Panc1 (cell line): Measurements from ENCODE around the gene KCNC3. TPM values are rescaled to one million over a fixed set of nuclear protein-coding genes. Genes with fewer than 3 reads are reported as not detected.

Source experiments
- ATAC-seq: fragments of 200-7000 bp; cut with Tn5 transposase; 2 replicates; pipeline ENCODE4 v1.9.1; 2020; ENCODE audit warnings: mild to moderate bottlenecking, moderate library complexity
- BruUV-seq: library from RNA; stranded (reverse); fragments of 400-500 nt; replicated peaks from 2 replicates; lab custom pipeline; 2021; lab: Mats Ljungman, UMichigan
- CTCF ChIA-PET: fragments of 300-600 bp; sonication (Branson Sonifier 250); formaldehyde crosslinking; loops from one replicate; lab custom pipeline; 2022; ENCODE audit warnings: antibody characterized with exemption; lab: Charles Lee
- POLR2A ChIA-PET: fragments of 300-600 bp; sonication (Branson Sonifier 250); formaldehyde crosslinking; loops from one replicate; lab custom pipeline; 2022; ENCODE audit warnings: antibody characterized with exemption; lab: Charles Lee
- DNase-seq: peaks from one replicate; pipeline ENCODE4 v3.0.0-alpha.2; 2010; ENCODE audit warnings: low read depth, low spot score
- H3K27ac ChIP-seq: 2 replicates; pipeline ENCODE4 v1.5.1; 2011; ENCODE audit warnings: mild to moderate bottlenecking, low read length, inconsistent platforms
- H3K27me3 ChIP-seq: fragments of 200-500 bp; sonication (Bioruptor generic); 2 replicates; pipeline ENCODE4 v1.6.0; 2014; ENCODE audit warnings: low read length, inconsistent platforms; ENCODE audit not compliant: control insufficient read depth, insufficient read depth
- H3K36me3 ChIP-seq: fragments of 200-500 bp; sonication (Bioruptor generic); 2 replicates; pipeline ENCODE4 v1.5.1; 2014; ENCODE audit warnings: inconsistent platforms, mild to moderate bottlenecking, low read length, moderate library complexity; ENCODE audit not compliant: control insufficient read depth, insufficient read depth
- H3K4me1 ChIP-seq: 2 replicates; pipeline ENCODE4 v1.5.1; 2011; ENCODE audit warnings: inconsistent platforms, mild to moderate bottlenecking, low read length, moderate library complexity; ENCODE audit not compliant: control insufficient read depth, insufficient read depth
- H3K4me3 ChIP-seq, 2 experiments: 2 replicates each; pipeline ENCODE4 v1.5.1; 2011 to 2012; ENCODE audit warnings: low read depth in 2 of 2, low read length in 2 of 2, mild to moderate bottlenecking in 2 of 2, inconsistent platforms in 1 of 2, moderate library complexity in 1 of 2
- H3K9me3 ChIP-seq: fragments of 200-500 bp; sonication (Bioruptor generic); 2 replicates; pipeline ENCODE4 v1.5.1; 2014; ENCODE audit warnings: low read depth, mild to moderate bottlenecking, inconsistent platforms, low read length, moderate library complexity; ENCODE audit not compliant: control insufficient read depth, insufficient read depth
- POLR2AphosphoS5 ChIP-seq: IDR thresholded peaks from 2 replicates; pipeline ENCODE4 v1.6.1; 2012; ENCODE audit warnings: mild to moderate bottlenecking, low read depth, low read length, moderate library complexity
- REST ChIP-seq, 2 experiments: IDR thresholded peaks; 2 replicates each; pipeline ENCODE4 v1.6.1; 2011 to 2012; ENCODE audit warnings: low read depth in 2 of 2, control low read depth in 1 of 2, low read length in 1 of 2, mild to moderate bottlenecking in 1 of 2, moderate library complexity in 1 of 2; ENCODE audit not compliant: insufficient read depth in 1 of 2
- SIN3A ChIP-seq: IDR thresholded peaks from 2 replicates; pipeline ENCODE4 v1.6.1; 2012; ENCODE audit warnings: low read depth, mild to moderate bottlenecking, low read length, moderate library complexity, borderline replicate concordance; ENCODE audit not compliant: insufficient read depth
- TCF7L2 ChIP-seq: IDR thresholded peaks from 2 replicates; pipeline ENCODE4 v1.6.1; 2011; ENCODE audit warnings: mild to moderate bottlenecking, low read depth, low read length, inconsistent platforms
- in situ Hi-C: cut with HindIII; loops from 2 replicates; pipeline ENCODE4 v1.10.0; 2016; ENCODE audit warnings: low sequenced_read_pairs, low pct_unique_long_range_greater_than_20kb
- intact Hi-C: fragments of 100-400 bp; cut with micrococcal nuclease; formaldehyde crosslinking; loops from one replicate; pipeline ENCODE4 v1.10.0; 2022; ENCODE audit not compliant: unreplicated experiment
- total RNA-seq: library from RNA; stranded (reverse); gene quantifications from one replicate; pipeline ENCODE4 v1.2.1, GENCODE V29; 2021; ENCODE audit not compliant: unreplicated experiment
- TF ChIP-seq, protein P1 (sequence below): fragments of 450-650 bp; IDR thresholded peaks from 2 replicates; pipeline ENCODE4 v1.5.1; 2017; ENCODE audit warnings: mild to moderate bottlenecking

KCNC3 gene
- total RNA-seq, 1 experiment from 2014 or later: 10.8 TPM

GRCh38 chr19:50272263-50272897 is 56.8 kb downstream of the KCNC3 start:
- Histone ChIP-seq H3K4me1 (no peaks in the 10 kb centered on the region), H3K9me3 (no peaks in the 10 kb centered on the region), H3K27ac (no peak overlapping the region), H3K4me3 (no peak overlapping the region), H3K36me3 (no peaks in the 10 kb centered on the region), H3K27me3 (no peaks in the 10 kb centered on the region)
- DNase-seq (no peak), ATAC-seq (no peak)
- intact Hi-C loops: no loop called here
- in situ Hi-C loops: no loop called here
- TF ChIP-seq POLR2AphosphoS5 (no peak), SIN3A (no peak), REST (IDR thresholded peaks at IDR 0.05; ENCODE audit: insufficient read depth in 1 of 2, low read depth in 2 of 2, low read length in 1 of 2) (no peak), TCF7L2 (no peak)
- TF ChIP-seq, protein P1, sequence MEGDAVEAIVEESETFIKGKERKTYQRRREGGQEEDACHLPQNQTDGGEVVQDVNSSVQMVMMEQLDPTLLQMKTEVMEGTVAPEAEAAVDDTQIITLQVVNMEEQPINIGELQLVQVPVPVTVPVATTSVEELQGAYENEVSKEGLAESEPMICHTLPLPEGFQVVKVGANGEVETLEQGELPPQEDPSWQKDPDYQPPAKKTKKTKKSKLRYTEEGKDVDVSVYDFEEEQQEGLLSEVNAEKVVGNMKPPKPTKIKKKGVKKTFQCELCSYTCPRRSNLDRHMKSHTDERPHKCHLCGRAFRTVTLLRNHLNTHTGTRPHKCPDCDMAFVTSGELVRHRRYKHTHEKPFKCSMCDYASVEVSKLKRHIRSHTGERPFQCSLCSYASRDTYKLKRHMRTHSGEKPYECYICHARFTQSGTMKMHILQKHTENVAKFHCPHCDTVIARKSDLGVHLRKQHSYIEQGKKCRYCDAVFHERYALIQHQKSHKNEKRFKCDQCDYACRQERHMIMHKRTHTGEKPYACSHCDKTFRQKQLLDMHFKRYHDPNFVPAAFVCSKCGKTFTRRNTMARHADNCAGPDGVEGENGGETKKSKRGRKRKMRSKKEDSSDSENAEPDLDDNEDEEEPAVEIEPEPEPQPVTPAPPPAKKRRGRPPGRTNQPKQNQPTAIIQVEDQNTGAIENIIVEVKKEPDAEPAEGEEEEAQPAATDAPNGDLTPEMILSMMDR: no peak
- ChIA-PET POLR2A (no interaction called here), CTCF (interaction anchor here (0.6 to 1.2 kb wide), 2 partner anchors 14 to 245 kb away, joined by 3 to 4 read pairs; no protein-coding TSS in a partner anchor)
- no TSS peak for BruUV-seq

DNA sequence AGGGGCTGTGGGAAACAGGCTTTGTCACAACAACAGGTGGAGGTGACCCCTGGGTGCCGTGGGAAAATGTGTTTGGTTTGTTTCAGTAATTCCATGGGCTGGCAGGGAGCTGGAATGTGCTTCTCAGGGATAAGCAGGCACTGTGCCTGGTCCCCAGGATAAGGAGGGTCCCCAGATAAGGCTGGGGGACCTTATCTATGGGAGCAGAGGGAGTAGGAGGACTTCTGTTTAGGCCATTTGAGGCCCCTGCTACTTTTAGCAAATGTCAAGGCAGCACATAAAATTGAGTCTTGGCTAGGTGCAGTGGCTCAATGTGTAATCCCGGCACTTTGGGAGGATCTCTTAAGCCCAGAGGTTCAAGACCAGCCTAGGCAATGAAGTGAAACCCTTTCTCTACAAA is 59.5 kb downstream of the KCNC3 start:
- POLR2A ChIA-PET: no interaction called here
- H3K4me1 ChIP-seq: no peaks in the 10 kb centered on the region
- H3K27me3 ChIP-seq: no peaks in the 10 kb centered on the region
- in situ Hi-C loops (no loop called here), intact Hi-C loops (no loop called here)
- BruUV-seq: no TSS peak
- H3K27ac ChIP-seq: no peak overlapping the region
- TF ChIP-seq POLR2AphosphoS5: no peak
- TF ChIP-seq TCF7L2: no peak
- TF ChIP-seq, protein P1: no peak
- TF ChIP-seq REST (IDR thresholded peaks at IDR 0.05; ENCODE audit: insufficient read depth in 1 of 2, low read depth in 2 of 2, low read length in 1 of 2): no peak
- TF ChIP-seq SIN3A: no peak
- CTCF ChIA-PET: interaction anchor here (0.7 kb wide), 1 partner anchor 14 kb away, joined by 3 read pairs; no protein-coding TSS in a partner anchor
- no peak overlapping the region for H3K4me3 ChIP-seq
- no peaks in the 10 kb centered on the region for H3K9me3 ChIP-seq
- no peaks in the 10 kb centered on the region for H3K36me3 ChIP-seq
- ATAC-seq (no peak), DNase-seq (no peak)
